Nucleus accumbens (tissue), 56 donors: ENCODE measurements around the gene COLQ.
A peak's percentile ranks its signal among the peaks of the same experiment; 100 is the strongest.
"Not testable (repeated sequence)": the region's sequence is repeated elsewhere in the genome, so short reads cannot be mapped to it uniquely, and the experiment has no call there.

Experiments
- DNase-seq, 56 donors: peaks; one replicate each; lab custom pipeline; 2025; lab: John Stamatoyannopoulos, UW

The COLQ gene

GRCh38 chr3:15462451-15462850 lies 59.1 kb downstream of the COLQ start:
- DNase-seq, result peak in 9 of 56 donors; percentile 1 to 34 (median 14)

DNA sequence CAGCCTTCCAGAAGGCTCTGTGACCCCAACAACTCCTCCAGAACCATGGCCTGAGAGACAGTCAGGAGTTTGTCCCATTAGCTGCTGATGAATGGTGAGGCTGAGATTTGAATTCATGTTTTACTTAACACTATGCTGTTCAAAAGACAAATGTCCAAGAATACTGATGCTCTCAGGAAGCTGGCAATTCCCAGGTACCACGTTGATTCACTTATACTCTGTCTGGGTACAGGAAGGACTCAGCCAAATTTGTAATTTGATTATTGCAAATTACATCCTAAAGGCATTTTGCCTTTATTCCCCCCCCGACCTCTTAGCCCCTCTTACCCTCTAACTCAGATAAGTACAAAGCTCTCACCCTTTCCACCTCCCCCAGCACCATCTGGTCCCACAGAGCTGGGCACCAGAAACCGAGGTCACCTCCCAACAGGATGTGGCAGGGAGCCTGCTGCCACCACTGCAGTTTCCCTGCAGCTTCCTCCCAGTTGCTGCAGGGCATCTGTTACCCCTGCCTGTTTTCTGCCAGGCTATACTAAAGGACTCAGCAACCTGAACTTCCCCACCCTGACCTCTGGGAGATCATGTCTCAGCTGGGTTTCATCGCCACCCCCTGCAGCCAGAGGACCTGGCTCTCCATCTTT lies 60.5 kb downstream of the COLQ start:
- DNase-seq, result no peak

DNA sequence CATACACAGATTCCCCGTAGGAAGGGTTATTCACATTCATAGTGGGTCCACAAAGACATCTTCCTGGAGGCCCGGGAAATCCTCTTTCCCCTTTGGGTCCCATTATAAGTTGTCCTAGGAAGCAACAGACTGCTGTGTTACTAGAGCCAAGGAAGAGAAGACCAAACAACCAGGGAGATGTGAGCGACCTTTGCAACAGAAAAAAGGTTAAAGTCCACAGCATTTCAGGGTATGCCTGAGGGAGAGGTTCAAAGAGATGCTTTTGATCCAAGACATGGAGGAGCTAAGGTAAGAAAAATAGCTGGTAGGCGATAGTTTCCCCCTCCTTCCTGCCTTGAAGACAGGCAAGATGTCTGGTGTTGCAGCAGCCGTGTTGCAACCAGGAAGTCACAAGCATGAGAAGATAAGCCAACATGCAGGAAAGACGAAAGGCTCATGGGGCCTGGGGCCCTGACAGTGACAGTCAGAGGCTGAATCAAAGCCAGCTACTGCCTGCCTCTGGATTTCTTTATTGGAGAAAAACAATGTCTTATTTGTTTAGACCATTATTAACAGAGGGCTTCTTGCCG lies 63.2 kb downstream of the COLQ start:
- no peak for DNase-seq

DNA sequence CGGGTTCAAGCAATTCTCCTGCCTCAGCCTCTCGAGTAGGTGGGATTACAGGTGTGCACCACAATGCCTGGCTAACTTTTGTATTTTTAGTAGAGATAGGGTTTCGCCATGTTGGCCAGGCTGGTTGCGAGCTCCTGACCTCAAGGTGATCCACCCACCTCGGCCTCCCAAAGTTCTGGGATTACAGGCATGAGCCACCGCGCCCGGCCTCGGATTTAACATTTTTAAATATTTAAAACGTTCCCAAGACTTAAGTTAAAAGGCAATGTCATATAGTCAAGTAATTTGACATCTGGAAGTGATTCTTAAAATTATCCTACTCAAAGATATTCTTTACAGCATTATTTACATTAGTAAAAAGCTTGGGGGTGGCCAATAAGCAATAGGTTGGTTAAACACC lies 64.6 kb downstream of the COLQ start:
- DNase-seq, result not testable (repeated sequence)

DNA sequence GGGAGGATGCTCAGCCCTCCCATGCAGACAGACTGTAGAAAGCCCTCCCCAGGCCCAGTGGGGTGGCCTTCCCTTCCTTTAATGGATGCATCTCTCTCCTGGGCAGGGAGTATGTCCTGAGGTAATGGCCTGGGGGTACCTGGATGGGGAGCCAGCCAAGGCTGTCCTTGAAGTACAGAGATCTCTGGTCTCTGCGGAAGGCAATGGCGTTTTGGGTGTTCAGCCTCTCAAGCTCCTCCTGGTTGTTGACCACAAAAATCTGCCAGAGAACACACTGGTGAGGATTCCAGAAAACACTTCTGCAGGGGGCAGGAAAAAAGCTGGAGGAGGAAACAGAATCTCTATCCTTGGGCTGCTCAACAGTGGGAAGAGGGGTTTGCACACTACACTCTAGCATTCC lies 65.2 kb downstream of the COLQ start:
- DNase-seq, result no peak

DNA sequence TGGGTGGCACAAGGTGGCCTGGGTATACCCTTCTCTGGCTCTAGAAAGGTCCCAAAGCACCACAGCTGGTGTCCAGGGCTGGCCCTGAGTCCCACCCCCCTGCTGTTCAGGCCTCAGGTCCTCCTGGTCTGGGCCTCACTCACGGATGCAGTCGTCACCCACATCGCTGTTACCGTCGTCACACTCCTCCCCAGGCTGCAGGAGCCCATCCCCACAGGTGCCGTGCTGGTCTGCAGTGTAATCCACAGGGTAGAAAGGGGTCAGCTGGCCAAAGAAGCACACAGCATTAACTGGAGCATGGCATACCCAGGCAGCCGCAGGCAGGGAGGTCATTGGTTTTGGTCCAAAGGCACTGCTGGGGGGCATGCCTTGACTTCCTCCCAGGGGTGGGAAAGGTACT lies 65.8 kb downstream of the COLQ start:
- no peak for DNase-seq

DNA sequence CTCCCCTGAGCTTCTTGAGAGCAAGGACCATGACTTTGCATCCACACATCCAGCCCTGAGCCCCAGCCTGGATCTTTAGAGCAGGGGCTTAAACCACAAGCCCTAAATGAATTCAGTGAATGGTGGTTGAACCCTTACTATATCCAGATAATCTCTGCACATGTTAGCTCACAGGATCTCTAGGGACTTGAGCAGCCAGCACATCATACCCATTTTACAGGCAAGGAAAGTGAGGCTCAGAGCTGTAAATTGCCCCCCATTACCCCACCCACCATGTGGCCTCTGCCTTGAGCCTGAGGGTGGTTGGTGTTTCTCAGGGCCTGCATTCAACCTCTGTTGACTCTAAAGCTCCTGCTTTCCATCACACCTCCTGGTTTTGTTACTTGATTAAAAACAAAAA lies 66.5 kb downstream of the COLQ start:
- DNase-seq, result no peak

DNA sequence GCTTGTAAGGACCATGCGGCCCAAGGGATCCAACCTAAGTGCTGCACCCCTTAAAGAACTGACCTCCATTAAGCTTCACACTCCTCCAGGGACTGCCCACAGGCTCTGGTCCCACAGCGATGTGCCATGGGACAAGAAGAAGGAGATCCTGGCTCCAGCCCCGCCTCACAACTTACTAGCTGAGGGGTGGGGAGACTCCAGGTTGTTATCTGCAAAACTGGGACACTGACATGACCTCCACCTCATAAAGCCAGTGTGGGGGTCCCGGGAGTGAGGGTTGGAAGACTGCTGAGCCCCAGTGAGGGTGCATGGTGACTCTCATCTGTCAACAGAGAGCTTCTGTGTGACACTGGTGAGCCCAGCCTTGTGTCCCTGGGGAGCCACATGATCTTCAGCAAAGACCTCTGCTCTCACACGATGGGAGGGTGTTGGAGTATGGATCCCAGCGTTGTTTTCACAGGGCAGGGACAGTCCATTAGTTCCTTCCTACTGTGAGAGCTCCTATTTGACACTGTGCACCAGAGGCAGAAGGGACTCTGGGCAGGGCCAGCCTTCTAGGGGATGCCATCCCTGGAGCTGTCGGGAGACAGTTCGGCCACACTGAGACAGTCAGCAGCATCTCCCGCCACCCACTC lies 67.4 kb downstream of the COLQ start:
- no peak for DNase-seq

- no peak for DNase-seq
These were observed 68.0 kb downstream of the COLQ start for GRCh38 chr3:15453501-15453900.

GRCh38 chr3:15452961-15453360 lies 68.5 kb downstream of the COLQ start:
- DNase-seq, result no peak

DNA sequence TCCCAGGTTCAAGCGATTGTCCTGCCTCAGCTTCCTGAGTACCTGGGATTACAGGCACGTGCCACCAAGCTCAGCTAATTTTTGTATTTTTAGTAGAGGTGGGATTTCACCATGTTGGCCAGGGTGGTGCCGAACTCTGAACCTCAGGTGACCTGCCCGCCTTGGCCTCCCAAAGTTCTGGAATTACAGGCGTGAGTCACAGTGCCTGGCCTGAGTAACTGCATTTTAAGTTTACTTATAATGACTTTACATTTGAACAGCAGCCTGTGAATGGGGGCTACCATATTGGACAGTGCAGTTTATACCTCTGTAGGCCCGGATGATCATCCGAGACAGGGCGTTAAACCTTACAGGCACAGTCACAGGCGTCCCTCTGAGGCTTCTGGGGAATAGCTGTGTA lies 69.3 kb downstream of the COLQ start:
- DNase-seq, result no peak

DNA sequence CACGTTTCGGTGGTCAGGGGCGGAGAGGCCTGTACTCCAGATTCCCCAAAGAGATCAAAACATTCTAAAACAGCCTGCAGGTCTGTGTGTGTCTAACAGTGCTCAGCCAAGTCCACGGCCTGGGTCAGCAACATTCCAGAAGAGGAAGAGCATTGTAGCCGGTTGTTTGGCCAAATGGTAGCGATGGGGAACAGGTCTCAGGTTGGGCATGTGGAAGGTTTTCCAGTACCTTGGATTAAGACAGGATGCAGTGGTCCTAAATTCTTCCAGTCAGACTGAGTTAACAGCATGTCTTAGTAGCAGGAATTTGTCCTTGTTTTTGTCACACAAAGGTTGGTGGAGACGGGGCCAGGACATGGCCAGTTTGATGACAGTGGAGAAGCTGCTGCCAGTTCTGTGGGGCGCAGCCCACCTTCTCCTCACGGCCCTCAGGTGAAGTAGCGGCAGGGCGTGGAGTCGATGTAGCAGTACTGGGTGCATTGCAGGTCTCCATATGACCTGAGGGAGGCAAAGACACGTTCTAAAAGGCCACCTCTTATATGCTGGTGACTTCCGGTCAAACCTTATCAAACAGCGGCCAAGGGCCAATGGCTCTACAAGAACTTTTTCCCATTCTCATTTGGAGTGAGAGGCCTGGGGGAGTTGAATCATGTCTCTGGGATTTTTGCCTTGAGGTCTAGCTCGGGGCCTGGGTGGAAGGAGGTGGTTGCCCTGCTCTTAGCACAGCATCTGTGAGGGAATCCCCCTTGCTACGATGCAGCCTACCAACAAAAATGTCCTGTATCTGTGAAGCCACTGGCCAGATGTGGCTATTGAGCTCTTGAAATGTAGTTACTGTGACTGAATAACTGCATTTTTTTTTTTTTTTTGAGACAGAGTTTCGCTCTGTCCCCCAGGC lies 70.0 kb downstream of the COLQ start:
- DNase-seq, result no peak

DNA sequence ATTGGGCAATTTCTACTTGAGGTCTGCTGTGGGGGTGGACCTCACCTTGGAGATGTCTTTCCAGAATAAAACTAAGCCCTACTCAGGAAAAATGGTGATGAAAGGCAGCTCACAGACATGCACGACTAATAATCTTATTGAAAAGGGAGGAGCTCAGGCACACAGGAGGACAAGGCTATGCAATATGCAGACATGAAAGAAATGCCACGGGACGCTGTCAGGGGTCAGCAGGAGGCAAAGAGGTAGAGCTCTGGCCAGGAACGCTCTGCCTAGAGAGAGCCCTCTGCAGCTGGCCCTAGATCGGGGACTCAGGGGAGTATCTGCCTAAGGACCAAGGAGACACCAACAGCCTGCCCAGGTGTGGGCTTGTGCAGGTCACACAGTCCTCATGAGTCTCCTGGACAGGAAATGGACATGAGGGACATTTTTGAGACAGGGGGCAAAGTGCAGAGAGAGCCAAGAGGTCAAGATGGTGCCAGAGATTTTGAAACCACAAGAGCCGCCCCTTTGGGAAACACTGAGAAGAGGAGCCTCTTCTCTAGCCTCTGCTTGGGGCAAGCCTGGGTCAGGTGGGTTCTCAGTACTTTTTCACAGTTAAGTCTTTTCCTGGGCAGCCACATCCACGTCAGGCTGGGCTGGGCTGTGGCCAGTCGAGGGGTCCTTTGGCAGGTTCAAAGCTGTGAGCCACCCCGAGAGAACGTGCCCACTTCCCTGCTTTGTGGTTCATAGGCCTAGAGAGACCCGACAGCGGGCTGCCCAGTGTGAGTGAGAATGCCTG lies 70.9 kb downstream of the COLQ start:
- no peak for DNase-seq

GRCh38 chr3:15449489-15450224 lies 71.8 kb downstream of the COLQ start:
- DNase-seq, result no peak

GRCh38 chr3:15443826-15444524 lies 77.5 kb downstream of the COLQ start:
- DNase-seq, result no peak

DNA sequence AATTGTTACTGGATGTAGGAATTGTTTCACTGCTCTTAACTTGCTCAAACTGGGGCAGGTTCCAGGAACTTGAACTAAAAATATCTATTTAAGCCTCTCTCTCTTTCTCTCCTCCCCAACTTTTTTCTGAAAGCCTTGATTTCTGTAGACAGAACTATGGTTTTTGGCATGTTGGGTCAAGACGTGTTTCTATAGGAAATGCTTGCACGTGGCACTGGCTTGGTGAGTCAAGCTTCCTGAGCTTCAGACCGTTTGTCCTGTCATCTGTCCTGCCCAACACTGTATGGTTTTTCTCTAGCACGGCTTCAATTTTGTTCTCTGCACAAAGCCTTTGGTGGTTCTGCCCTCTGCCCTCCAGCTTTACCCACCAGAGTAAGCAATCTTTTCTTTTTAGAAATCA lies 80.6 kb downstream of the COLQ start:
- no peak for DNase-seq

DNA sequence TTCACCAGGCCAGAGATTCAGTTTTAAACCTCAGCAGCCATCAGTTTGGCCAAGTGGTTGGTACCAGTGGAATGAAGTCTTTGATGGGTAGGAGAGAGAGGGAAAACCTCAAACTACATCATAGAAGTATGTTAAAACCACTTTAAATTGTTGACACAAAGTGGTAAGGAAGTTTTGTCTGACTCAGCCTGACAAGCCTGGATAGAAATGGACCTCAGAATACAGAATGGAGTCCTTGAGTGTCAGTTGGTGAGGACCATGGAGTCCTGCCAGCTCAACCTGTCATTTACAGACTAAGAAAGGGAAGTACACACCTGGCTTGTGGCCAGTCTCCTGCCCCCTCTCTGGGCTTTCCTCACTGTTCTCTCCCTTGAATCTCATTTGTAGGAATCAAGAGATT lies 82.0 kb downstream of the COLQ start:
- DNase-seq, result no peak

DNA sequence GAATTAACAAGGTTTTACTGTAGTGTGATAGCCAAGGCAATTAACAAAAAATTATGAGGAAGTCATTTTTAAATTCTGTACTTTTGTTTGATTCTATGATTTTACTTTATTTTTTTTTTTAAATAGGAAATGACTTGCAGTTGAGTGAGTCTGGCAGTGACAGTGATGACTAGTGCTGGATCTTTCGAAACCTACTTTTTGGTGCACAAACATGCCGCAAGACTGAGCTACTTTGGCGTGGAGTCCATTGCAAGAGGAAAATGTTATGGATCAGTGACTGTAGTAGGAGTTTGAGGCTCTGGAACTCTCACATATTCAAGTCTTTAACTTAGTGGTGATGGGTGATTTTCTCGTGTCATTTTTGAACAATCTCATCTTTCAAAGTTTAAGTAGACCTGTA lies 82.5 kb downstream of the COLQ start:
- no peak for DNase-seq

GRCh38 chr3:15436246-15436645 lies 85.3 kb downstream of the COLQ start:
- DNase-seq, result peak in 21 of 56 donors; percentile 4 to 55 (median 16)
